GM12892 (cell line): ENCODE measurements around the gene TCOF1.

Source experiments
- POLR2A ChIP-seq: IDR thresholded peaks from 2 replicates; pipeline ENCODE4 v1.6.1; 2011; ENCODE audit warnings: low read depth, low read length, control low read depth
- POLR2AphosphoS5 ChIP-seq: IDR thresholded peaks from 2 replicates; pipeline ENCODE4 v1.6.1; 2011; ENCODE audit warnings: low read depth, low read length, control low read depth
- TAF1 ChIP-seq: IDR thresholded peaks from 2 replicates; pipeline ENCODE4 v1.6.1; 2011; ENCODE audit warnings: low read depth, mild to moderate bottlenecking, control low read depth, low read length, borderline replicate concordance

- TF ChIP-seq POLR2AphosphoS5 (peak; percentile 82; the same call in 1 of the 2 replicates), POLR2A (peak; percentile 58; the same call in 1 of the 2 replicates), TAF1 (no peak)
These were observed 86.0 kb downstream of the TCOF1 start for GRCh38 chr5:150443242-150444075.
